B cell (primary cell): Measurements from ENCODE around the gene PALM.

Experiments
- EZH2 ChIP-seq: IDR thresholded peaks from 2 replicates; pipeline ENCODE4 v1.6.1; 2012; ENCODE audit warnings: borderline replicate concordance, low read depth, mild to moderate bottlenecking, moderate library complexity, low read length; ENCODE audit not compliant: insufficient read depth, poor library complexity, severe bottlenecking
- TF ChIP-seq, protein P1 (sequence below): fragments of 200-600 bp; IDR thresholded peaks from one replicate; pipeline ENCODE4 v1.8.0; 2022; ENCODE audit warnings: antibody characterized with exemption, mild to moderate bottlenecking

DNA sequence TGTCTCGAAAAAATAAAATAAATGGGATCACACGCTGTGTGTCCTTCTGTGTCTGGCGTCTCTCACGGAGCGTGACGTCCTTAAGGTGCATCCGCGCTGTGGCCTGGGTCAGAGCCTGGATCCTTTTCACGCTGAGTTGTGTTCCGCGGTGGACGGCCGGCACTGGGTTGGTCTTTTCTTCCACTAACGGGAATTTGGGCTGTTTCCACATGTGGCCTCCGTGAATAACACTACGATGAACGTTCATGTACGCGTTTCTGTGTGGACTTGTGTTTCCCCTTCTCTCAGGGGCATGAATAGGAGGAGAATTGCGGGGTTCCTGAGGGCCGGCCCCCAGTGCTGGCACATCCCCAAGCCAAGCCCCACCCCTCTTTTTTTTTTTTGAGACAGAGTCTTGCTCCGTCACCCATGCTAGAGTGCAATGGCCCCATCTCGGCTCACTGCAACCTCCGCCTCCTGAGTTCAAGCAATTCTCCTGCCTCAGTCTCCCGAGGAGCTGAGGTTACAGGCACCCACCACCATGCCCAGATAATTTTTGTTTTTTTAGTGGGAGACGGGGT is 82.4 kb downstream of the PALM start:
- TF ChIP-seq, protein P1, sequence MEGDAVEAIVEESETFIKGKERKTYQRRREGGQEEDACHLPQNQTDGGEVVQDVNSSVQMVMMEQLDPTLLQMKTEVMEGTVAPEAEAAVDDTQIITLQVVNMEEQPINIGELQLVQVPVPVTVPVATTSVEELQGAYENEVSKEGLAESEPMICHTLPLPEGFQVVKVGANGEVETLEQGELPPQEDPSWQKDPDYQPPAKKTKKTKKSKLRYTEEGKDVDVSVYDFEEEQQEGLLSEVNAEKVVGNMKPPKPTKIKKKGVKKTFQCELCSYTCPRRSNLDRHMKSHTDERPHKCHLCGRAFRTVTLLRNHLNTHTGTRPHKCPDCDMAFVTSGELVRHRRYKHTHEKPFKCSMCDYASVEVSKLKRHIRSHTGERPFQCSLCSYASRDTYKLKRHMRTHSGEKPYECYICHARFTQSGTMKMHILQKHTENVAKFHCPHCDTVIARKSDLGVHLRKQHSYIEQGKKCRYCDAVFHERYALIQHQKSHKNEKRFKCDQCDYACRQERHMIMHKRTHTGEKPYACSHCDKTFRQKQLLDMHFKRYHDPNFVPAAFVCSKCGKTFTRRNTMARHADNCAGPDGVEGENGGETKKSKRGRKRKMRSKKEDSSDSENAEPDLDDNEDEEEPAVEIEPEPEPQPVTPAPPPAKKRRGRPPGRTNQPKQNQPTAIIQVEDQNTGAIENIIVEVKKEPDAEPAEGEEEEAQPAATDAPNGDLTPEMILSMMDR, result no peak
- TF ChIP-seq EZH2, result no peak
